Pancreas (tissue), 10 donors: ENCODE results near the gene KCNC1. TPM values are rescaled to one million over a fixed set of nuclear protein-coding genes. Genes with fewer than 3 reads are reported as not detected.

Experiments
- ATAC-seq, 4 donors: fragments of 200-7000 bp; cut with Tn5 transposase; one replicate each; pipeline versions ENCODE4 v1.8.0 to v1.9.1; 2020; ENCODE audit warnings: mild to moderate bottlenecking in 4 of 4, moderate library complexity in 4 of 4
- DNase-seq, 6 donors: peaks; one replicate each; pipeline ENCODE4 v3.0.0-alpha.2; 2020
- FAIRE-seq: peaks from 2 replicates; lab custom pipeline; 2012; peaks lifted over from hg19 to GRCh38; lab: Jason Lieb, UNC
- H3K27ac ChIP-seq, 4 donors: fragments of 200-600 bp; sonication (generic); 1 replicate in 3 of 4; 2 replicates in 1 of 4; pipeline versions ENCODE4 v1.5.0 to v1.8.0; 2020
- H3K27me3 ChIP-seq, 4 donors: fragments of 200-600 bp; one replicate each; pipeline ENCODE4 v1.8.0; 2021
- H3K36me3 ChIP-seq, 3 donors: fragments of 200-600 bp; sonication (generic) in 1 of 3; one replicate each; pipeline versions ENCODE4 v1.5.0 to v1.8.0; 2020 to 2021
- H3K4me1 ChIP-seq, 3 donors: fragments of 200-600 bp; one replicate each; pipeline ENCODE4 v1.8.0; 2021
- H3K4me3 ChIP-seq, 4 donors: fragments of 200-600 bp; sonication (generic) in 2 of 4; one replicate each; pipeline versions ENCODE4 v1.5.0 to v1.8.0; 2020 to 2021
- H3K9me3 ChIP-seq, 4 donors: fragments of 200-600 bp; one replicate each; pipeline ENCODE4 v1.8.0; 2021
- WGBS, 2 donors: extraction: QIAGEN DNeasy Blood & Tissue Kit; methylation state at CpG; one replicate each; pipeline ENCODE4 v1.1.7; 2013; 5-methylcytosine and 5-hydroxymethylcytosine counted together
- intact Hi-C, 3 donors: fragments of 100-400 bp; cut with DNase I; formaldehyde crosslinking; loops; one replicate each; pipeline versions ENCODE4 v1.11.1 to v1.14.2; 2022
- polyA plus RNA-seq, 2 donors: library from polyadenylated mRNA; stranded (reverse); fragments of 200-250 nt; gene quantifications; one replicate each; pipeline ENCODE4 v1.2.3, GENCODE V29; 2013
- total RNA-seq, 6 donors: library from RNA; stranded (reverse); fragmentation: NEBNext Ultra II Directional in 4 of 6; extraction: Animal tissue kit (Norgen Biotek cat#: 25700) in 4 of 6; gene quantifications; one replicate each; pipeline versions ENCODE4 v1.2.1 to v1.2.4, GENCODE V29; 2021 to 2023
- TF ChIP-seq, protein P1 (sequence below), 4 donors: fragments of 200-600 bp; sonication (generic) in 3 of 4; IDR thresholded peaks; one replicate each; pipeline versions ENCODE4 v1.5.0 to v1.8.0; 2021; ENCODE audit warnings: antibody characterized with exemption in 4 of 4
- donor health status: healthy with polysubstance abuse.
- donor health status: DM: no; HTN: no; CAD: no; lungs with moderate emphysema.
- donor health status: DM: no; HTN: no; CAD: no.
- donor health status: control.
- donor health status: control.
- donor health status: Bipolar disorder and iron deficiency.
- donor health status: DM: yes; HTN: yes; CAD: no.
- donor health status: DM: no; HTN: no; CAD: no.
- donor health status: DM: no; HTN: no; CAD: no.
- donor health status: DM: yes; HTN: yes; CAD: no.

The KCNC1 gene
- total and polyA plus RNA-seq, 8 donors, result 0.05 to 0.82 (median 0.37) TPM

DNA sequence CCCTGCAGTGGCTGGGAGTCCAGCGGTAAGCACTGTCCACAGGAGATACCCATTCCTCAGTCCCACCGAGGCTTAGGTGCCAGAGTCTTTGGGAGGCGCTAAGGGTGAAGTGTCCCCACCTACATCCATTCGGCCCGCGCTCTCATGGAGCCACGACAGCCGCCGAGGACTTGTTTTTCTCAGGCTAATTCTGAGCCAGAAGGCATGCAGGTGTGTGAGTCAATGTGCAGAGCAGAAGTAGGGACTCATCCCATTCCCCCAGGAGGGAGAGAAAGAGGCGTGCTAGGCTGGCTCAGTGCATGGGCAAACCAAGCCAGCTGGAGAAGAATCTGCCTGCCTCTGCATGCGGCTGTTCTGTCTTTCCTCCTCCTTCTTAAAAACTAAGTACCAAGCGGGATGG, 46.6 kb downstream of the KCNC1 start:
- H3K4me1 ChIP-seq, result no peaks in the 10 kb centered on the region
- intact Hi-C loops, result no loop called here
- ATAC-seq, result no peak
- H3K27ac ChIP-seq, result no peak overlapping the region
- TF ChIP-seq, protein P1, sequence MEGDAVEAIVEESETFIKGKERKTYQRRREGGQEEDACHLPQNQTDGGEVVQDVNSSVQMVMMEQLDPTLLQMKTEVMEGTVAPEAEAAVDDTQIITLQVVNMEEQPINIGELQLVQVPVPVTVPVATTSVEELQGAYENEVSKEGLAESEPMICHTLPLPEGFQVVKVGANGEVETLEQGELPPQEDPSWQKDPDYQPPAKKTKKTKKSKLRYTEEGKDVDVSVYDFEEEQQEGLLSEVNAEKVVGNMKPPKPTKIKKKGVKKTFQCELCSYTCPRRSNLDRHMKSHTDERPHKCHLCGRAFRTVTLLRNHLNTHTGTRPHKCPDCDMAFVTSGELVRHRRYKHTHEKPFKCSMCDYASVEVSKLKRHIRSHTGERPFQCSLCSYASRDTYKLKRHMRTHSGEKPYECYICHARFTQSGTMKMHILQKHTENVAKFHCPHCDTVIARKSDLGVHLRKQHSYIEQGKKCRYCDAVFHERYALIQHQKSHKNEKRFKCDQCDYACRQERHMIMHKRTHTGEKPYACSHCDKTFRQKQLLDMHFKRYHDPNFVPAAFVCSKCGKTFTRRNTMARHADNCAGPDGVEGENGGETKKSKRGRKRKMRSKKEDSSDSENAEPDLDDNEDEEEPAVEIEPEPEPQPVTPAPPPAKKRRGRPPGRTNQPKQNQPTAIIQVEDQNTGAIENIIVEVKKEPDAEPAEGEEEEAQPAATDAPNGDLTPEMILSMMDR (IDR thresholded peaks at IDR 0.05), result no peak
- no peaks in the 10 kb centered on the region for H3K36me3 ChIP-seq
- no peak overlapping the region for H3K4me3 ChIP-seq
- DNase-seq, result peak in 1 of 6 donors; percentile 50
- WGBS, 2 donors, result 75 to 84% methylated on average over 12 of the region's 12 CpGs
- FAIRE-seq, result no peak
- H3K27me3 ChIP-seq, result no peaks in the 10 kb centered on the region
- no peaks in the 10 kb centered on the region for H3K9me3 ChIP-seq

- Histone ChIP-seq H3K27me3 (no peaks in the 10 kb centered on the region), H3K36me3 (no peaks in the 10 kb centered on the region), H3K4me3 (no peak overlapping the region), H3K4me1 (no peaks in the 10 kb centered on the region), H3K27ac (no peak overlapping the region), H3K9me3 (no peaks in the 10 kb centered on the region)
- ATAC-seq (no peak), FAIRE-seq (no peak), DNase-seq (no peak)
- 78 to 84% methylated on average over 12 of the region's 12 CpGs for WGBS, 2 donors
- TF ChIP-seq, protein P1 (IDR thresholded peaks at IDR 0.05), result no peak
- intact Hi-C loops, result no loop called here
These were observed 47.0 kb downstream of the KCNC1 start for GRCh38 chr11:17781626-17782025.

- Histone ChIP-seq H3K4me1 (no peaks in the 10 kb centered on the region), H3K4me3 (no peak overlapping the region), H3K27ac (no peak overlapping the region), H3K27me3 (no peaks in the 10 kb centered on the region), H3K36me3 (no peaks in the 10 kb centered on the region), H3K9me3 (no peaks in the 10 kb centered on the region)
- intact Hi-C loops, result no loop called here
- DNase-seq (no peak), FAIRE-seq (no peak), ATAC-seq (no peak)
- 81 to 86% methylated on average over 12 of the region's 12 CpGs for WGBS, 2 donors
- TF ChIP-seq, protein P1 (IDR thresholded peaks at IDR 0.05), result no peak
These were observed 47.6 kb downstream of the KCNC1 start for GRCh38 chr11:17782145-17782544.

DNA sequence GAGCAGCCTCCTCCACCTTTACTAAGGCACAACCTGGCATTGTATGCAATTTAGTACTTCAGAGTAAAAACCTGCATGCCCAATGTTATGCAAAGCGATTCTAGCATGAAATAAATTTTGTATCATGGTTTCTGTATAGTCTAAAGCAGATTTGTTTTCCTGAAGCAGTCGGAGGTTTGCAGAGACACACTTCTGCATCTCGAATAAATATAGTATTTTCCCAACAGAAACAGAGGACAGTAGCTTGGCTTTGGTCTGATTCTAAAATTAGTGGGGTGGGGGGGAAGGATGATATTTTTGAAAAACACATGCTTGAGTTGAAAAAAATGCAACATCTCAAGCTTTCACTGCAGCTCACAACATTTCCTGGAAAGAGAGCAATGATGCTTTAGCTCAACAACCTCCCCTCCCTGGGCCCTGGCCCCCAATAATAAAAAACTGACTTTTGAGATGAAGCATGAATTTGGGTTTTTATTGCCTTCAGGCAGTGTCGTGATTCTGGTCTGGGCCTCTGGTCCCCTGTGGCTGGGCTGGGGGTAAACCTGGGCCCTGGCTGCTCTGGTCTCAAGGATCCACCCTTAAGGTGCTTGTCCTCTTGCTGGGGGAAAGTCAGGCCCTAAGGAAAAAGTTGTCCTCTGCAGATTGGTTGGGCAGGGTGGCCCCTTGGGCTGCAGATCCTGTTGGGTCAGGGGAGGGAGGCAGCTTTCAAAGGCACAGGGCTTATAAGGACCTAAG, 48.2 kb downstream of the KCNC1 start:
- Histone ChIP-seq H3K4me3 (no peak overlapping the region), H3K36me3 (no peaks in the 10 kb centered on the region), H3K27ac (no peak overlapping the region), H3K27me3 (no peaks in the 10 kb centered on the region), H3K4me1 (no peaks in the 10 kb centered on the region), H3K9me3 (no peaks in the 10 kb centered on the region)
- no peak for DNase-seq
- no peak for ATAC-seq
- WGBS, 2 donors, result 68 to 78% methylated on average over 4 of the region's 4 CpGs
- TF ChIP-seq, protein P1 (IDR thresholded peaks at IDR 0.05), result no peak
- FAIRE-seq, result no peak
- intact Hi-C loops, result no loop called here

GRCh38 chr11:17783878-17784277, 49.3 kb downstream of the KCNC1 start:
- no peaks in the 10 kb centered on the region for H3K4me1 ChIP-seq
- FAIRE-seq, result no peak
- H3K27me3 ChIP-seq, result no peaks in the 10 kb centered on the region
- no peak for ATAC-seq
- TF ChIP-seq, protein P1 (IDR thresholded peaks at IDR 0.05), result no peak
- no peaks in the 10 kb centered on the region for H3K9me3 ChIP-seq
- DNase-seq, result no peak
- intact Hi-C loops, result no loop called here
- no peak overlapping the region for H3K27ac ChIP-seq
- no peaks in the 10 kb centered on the region for H3K36me3 ChIP-seq
- WGBS, 2 donors, result 86% methylated on average over 4 of the region's 4 CpGs
- H3K4me3 ChIP-seq, result no peak overlapping the region
